Activated T-cell treated with anti-CD3 and anti-CD28 coated beads, Interleukin-2, amount 50 U/mL, for 1 hour (primary cell): ENCODE data around the gene SLC22A12.

Source experiments
- DNase-seq: peaks from one replicate; pipeline ENCODE4 v3.0.0-alpha.2; 2020

The SLC22A12 gene

DNA sequence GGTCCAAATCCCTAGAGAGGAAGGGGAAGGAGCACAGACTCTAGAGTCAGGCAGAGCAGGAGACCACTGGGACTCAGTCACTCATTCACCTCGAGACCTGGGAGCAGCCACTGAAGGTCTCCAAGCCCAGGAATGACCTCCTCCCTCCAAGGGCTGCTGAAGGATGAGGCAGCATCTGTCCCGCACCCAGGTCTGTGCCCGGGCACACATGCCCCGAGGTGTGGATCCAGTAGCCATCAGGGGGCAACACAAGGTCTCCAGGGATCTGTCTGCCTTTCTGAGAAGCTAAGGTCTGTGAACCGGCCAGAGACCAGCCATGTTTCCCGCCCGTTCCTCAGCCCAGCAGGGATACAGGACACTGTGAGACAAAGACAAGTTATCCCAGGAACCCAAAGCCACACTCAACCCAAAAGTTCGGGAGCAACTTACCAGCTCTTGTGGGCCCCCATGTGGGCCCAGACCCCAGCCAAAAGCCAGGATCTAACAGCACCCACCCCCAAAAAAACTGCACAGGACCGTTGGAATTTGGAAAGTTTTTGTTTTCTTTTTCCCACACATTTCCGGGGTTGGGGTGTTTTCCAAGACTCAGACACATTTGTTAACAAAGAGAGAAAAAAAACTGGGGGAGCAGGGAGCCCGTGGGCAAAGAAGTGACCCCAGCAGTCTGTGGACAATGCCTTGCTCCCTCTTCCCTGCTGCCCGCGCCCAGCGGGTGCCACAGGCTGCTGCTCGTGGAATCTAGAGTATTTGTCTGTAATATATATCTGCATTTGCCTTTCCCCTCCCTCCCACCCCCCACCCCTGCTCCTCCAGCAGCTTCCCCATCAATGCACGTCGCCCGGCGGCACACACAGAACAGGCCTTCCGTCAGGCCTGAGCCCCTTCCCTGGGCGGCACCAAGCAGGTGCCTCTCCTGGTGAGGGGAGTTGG is 14.9 kb downstream of the SLC22A12 start:
- DNase-seq = no peak

DNA sequence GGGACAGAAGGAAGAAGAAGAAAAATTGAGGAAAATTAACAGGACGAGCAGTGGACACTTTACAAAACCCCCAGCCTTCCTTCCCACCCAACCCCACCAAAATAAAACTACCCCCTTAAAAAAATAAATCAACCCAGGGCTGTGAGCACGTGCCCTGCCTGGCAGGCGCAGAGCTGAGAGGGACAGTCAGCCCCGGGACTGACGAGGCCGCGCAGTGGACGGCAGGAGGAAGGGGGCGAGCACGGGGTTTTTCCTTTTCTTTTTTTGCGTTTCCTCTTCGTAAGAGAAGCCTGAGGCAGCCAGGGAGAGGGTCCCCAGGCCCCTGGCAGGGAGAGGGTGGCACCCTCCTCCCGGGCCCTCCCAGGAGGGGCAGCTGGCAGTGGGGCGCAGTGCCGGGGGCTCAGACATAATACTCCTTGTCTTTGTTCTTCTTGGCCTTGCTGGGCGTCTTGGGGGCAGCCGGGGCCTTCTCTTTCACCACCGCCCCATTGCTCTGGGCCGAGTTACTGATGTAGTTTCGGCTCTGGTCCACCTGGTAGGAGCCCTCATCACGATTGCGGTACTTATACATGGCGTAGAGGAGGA is 15.9 kb downstream of the SLC22A12 start:
- DNase-seq = no peak

DNA sequence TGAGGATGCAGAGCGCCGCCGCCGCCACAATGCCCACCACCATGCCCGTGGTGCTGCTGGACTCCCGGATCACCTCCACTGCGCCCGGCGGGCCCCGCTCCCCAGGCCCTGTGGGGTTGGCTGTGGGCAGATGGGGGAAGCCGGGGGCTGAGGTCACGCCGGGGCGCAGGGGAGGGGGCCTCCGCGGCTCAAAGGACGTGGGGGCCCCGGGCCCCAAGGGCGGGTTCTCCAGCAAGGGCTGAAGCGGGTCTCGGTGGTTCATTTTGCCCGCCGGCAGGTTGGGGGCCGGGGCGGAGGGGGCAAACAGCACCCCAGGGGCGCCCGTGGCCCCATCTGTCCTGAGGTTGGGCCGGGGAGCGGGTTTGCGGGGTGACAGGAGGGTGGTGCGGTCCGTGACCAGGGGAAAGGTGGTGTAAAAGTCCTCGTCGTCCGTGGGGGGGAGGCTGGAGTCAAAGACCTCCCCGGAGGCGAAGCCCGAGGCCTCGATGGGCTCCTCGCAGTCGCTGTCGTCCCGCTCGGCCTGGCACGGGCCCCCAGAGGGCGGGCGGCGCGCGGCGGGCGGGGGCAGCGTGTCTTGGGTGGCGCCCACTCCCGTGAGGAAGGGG is 16.5 kb downstream of the SLC22A12 start:
- DNase-seq = no peak

DNA sequence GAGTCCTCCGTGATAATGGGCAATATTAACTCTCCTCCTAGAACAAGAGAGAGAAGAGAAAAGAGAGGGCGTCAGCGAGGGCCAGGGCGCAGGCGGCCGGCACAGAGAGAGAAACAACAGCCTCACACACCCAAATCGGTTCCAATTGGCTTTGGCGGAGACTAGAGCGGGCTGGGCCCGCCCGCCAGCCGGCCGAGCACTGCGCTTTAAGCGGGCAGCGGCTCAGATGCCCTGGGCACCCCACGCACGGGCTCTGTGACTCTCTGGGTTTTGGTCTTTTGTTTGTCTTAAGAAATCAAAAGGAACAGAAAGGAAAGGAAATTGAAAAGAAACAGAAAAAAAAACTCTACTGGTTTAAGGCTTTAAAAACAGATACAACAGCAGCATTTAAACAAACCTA is 17.0 kb downstream of the SLC22A12 start:
- no peak for DNase-seq

DNA sequence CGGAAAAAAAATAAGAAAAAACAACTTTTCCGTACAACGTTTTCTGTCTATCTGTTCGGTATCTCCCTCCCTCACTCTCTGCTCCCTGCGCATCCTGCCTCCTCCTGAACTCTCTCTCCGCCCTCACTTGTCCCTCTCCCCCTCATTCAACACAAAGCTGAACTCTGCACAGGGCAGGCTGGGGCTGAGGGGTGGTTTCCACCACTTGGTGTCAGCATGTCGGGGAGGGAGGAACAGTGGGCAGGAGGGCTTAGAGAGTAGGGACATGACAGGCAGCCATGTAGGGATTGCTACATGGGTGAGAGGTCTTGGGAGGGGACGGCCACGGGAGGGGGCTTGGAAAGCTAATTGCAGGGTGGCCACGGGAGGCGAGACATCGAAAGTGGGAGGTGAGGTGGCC is 17.6 kb downstream of the SLC22A12 start:
- DNase-seq = no peak

DNA sequence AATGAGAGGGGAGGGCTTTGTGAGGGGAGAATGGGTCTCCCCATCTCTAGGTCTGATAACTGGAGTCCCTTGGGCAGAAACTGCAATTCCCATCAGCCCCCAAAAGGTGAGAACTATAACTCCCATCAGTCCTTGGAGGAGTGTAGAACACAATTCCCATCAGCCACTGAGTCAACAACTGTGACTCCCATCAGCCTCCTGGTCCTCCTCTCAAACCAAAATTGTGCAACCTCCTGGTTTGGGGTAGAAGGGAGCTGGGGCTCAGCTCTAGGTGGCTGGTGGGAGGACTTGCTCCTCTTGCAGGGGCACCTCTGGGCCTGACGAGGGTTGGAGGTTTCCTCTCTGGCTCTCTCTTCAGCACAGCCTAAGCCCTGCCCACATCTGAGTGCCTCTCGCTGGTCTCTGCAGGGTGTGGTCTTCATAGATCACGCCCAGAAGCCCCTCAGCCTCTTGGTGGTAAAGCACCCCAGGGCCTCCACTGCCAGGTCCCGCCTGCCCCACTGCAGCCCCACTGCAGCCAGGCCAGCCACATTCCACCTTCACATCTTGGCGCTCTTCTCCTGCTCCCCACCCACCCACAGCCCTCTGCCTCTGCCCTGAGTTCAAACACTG is 18.5 kb downstream of the SLC22A12 start:
- DNase-seq = no peak

DNA sequence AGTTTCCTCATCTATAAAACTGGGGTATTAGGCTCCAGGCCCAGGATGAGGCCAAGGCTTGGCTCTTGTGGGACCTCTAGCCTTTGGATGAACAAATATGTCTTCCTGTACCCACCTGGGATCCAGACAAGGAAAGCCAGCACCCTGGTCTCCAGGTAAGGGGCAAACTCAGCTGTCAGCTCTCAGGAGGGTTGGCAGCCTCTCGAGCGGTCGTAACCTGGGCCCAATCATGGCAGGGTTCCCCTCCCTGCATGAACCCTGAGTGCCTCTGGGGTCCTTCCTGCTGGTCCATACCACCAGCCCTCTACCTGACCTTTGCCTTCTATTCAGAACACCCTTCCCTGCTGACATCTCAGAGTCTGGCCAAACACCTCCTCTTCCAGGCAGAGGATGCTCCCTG is 19.6 kb downstream of the SLC22A12 start:
- no peak for DNase-seq

DNA sequence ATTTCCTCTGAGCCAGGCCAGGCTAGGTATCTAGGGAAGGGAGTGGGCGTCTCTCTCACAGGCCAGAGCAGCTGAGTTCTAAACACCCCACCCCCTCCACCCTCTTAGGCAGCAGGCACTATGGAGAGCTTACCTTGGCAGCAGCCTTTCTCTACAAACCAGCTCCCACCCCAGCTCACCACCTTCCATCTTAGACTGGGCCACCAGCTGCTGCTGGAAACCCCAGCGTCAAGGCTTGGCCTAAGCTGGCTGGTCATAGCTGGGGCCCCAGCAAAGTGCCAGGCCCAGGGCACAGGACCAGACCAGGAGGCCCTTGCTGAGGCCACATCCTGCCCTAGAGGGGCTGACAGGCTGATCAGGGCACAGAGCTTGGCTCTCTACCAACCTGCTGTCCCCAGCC is 20.2 kb downstream of the SLC22A12 start:
- no peak for DNase-seq

DNA sequence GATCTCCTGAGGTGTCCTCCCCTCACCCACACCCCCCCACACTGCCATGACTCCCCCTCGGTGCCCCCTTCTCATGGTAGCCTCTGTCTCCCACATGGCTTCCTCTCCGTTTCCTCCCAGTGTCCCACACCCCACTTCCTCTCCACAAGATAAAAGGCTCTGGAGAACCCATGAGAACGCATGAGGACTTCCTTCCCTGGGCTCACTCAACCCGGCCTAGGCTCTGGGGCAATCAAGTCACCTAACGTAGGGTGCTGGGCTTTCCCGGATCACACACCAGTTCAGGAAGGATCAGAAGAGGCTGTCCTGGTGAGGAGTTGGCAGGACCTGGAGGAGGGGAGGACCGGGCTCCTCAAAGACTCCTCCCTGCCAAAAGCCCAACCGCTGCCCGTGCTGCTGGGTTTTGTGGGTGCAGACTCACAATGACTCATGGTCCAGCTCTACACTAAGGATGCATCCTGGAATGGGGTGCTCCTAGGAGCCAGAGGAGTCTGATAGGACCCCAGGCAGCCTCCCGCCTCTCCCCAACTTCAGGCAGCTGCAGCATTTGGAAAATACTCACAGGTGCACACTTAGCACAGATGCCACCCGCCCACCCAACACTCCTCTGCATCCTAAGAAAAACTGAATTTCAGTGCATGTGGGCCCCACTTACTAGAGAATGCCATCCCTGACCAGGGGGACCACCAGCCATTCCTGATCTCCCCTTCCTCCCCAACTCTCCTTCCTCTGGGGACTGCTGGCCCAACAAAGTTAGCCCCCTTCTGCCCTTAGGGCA is 21.0 kb downstream of the SLC22A12 start:
- DNase-seq = no peak

DNA sequence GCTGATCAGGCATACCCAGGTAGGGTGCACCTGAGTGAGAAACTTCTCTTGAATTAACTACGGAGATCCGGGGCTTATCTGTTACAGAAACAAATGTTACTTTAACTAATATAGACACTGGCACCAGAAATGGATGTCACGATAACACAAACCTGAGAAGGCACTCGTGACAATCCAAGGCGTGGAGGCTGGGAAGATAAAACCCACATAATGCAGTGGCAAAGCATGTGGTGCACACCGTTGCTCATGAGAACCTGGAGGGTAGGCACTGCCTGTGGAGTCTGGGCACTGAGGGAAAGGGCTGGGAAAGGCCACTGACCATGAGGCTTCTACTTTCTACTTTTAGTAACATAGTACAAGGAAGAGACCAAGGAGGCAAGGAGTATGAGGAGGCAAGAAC is 22.6 kb downstream of the SLC22A12 start:
- no peak for DNase-seq

DNA sequence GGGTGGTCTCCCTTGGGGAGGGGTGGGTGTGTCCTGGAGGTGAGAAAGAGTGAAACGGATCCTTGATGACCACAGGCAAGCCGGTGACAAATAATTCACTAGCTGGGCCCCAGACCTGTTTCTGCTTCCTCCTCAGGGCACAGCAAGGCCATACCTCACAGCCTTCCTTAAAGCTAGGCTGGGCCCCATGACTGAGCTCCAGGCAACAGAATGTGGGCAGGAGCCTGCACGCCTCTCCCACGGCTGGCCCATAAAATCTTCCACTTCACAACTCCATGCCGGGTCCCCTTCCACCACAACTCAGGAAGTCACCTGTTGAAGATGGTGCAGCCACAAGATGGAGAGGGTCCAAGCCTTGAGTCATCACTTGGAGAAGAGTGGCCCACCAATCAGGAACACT is 23.9 kb downstream of the SLC22A12 start:
- no peak for DNase-seq

DNA sequence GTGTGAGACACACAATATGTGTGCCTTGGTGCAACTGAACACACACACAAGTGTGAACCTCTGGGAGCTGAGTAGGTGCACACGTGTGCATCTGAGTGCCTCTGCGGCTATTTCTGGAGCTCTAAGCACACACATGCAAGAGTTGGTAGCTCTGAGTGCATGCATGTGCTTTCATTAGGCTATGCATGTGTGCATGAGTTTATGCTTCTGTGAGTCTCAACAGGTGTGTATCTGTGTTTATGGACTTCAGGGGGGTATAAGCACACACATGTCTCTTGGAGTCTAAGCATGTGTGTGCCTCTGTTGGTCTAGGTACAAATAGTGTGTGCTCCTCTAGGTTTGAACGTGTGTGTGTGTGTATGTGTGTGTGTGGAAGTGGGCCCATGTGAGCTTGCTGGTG is 25.8 kb downstream of the SLC22A12 start:
- no peak for DNase-seq

DNA sequence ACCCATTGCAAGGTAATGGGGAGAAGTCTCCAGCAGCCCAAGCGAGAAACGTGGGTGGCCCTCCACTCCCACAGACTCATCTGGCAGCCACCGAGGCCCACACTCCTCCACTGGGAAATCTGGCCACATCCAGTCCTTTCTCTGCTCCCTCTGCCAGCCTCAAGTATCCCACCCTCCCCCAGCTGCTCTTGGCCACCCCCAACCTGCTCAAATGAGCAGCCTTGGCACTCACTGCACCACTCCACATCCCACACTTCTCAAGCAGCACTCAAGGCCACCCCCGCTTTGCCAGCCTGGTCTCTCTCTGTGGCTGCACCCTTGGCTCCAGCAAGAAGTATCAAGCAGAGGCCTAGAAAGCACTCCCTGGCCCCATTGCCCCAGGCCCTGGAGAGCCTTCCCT is 28.2 kb downstream of the SLC22A12 start:
- no peak for DNase-seq

DNA sequence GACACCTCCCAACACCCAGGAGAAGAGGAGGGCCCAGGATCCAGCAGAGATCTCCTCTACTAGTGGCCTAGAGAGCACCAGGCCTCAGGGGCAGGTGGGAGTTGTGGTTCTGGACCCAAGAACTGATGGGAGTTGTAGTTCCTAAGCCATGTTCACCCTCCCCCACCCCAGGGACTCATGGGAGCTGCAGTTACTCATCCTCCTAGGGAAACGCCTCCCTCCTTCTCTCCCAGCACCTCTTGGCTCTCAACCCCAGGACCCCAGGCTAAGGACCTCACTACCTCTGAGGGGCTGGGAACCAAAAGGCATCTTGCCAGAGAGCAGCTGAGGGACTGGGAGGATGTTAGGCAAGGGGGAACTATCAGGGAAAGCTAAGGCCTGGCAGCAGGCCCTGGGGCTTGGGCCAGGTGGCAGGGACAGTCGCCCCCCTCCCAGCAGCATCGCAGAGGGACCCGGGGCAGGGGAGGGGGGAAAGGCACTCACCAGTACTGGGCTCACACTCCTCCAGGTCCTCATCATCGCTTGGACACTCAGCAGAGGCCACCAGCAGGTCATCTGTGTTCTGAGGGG is 28.9 kb downstream of the SLC22A12 start:
- no peak for DNase-seq

DNA sequence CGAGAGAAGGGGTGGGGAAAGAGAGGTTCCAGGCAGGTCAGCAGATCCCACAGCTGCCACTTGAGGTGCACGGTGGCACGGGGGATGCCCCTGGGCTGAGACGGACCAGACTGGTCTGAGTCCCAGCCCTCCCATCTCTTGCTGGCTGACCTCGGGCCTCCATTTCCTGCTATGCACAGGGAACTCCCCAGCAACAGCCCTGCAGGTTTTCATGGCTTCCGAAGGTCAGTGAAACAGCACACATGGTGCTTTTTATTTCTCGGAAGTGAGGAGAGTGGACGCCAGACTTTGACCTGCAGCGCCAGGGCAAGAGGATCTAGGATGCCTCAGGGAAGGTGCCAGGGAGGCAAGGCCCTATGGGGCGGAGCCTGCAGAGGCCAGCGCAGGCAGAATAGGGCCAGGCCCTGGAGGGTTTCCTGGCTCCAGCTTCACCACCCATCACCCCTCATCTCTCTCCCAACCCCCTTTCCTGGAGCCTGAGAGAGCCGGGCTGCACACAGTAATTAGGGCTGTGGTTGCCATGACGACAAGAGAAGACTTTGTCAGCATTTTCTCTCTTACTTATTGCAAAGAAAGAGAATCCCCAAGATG is 29.5 kb downstream of the SLC22A12 start:
- DNase-seq = no peak

DNA sequence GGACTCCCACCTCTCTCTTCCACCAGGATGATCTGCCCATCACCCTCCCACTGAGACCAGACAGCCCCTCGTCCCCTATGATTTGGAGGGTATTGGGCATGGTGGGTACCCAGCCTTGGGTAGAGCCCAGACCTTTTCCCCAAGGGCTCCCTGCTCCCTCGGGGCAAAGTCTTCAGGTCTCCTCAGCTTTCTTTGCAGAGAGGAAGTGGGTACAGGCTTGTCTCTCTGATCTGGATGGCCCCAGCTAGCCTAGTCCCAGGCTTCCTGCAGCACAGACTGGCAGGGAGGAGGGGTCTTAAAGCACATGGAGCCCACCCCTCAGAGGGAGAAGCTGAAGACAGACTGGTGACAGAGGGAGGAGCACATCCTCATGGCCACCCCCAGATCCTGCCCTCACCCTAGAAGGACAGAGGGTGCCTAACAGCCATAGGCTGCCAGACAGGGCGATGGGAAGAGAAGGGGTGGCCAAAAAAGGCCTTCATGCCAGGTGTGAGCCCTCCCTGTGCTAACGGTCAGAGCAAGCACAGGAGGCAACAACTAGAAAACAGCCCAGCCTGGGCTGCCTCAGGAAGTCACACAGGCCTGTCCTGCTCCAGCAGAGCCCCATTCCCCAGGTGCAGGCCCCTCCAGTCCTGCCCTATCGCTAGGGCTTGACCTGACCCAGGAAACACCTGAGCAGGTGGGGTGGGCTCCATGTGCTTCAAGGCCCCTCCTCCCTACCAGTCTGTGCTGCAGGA is 30.4 kb downstream of the SLC22A12 start:
- no peak for DNase-seq

DNA sequence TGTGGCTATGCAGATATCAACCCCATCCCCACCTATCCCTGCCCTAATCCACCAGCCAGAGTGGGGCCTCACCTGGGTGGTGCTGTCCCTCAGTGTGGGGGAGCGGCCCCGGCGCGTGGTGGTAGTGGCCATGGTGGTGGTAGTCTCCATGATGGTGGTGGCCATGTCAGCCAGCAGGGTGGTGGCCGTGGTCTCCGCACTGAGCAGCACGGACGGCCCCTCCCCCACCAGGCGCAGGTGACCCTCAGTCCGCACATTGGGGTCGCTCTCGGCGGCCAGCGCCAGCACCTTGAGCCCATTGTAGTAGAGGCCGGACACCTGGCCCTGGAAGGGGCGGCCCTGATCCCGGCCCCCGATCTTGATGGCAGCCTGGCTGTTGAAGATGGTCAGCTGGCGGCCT is 31.7 kb downstream of the SLC22A12 start:
- DNase-seq = no peak

DNA sequence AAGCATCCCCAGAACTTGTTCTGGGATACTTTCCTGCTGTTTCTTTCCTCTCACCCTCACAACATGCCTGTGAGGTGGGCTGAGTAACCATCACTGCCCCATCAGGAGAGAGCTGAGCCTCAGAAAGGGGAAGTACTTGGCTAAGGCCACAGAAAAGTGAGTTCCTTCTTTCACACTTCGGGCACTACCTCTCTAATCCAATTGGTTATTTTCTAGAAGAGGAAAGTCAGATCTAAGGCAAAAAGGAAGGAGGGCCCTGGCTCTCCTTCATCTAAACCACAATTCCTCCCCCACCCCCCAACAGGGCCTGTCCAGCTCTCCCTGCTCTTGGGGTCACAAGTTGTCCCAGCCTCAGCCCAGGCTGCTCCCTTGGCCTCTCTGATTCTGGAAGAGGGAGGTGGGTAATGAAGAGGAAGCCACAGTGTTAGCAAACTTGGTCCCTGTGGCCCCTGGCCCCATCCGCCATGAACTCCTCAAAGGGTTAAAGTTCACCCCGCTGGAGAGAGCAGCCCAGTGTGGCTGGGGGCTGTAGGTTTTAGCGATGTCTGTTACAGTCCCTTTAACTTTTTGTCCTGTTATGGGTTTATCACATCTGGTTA is 34.0 kb downstream of the SLC22A12 start:
- DNase-seq = no peak

DNA sequence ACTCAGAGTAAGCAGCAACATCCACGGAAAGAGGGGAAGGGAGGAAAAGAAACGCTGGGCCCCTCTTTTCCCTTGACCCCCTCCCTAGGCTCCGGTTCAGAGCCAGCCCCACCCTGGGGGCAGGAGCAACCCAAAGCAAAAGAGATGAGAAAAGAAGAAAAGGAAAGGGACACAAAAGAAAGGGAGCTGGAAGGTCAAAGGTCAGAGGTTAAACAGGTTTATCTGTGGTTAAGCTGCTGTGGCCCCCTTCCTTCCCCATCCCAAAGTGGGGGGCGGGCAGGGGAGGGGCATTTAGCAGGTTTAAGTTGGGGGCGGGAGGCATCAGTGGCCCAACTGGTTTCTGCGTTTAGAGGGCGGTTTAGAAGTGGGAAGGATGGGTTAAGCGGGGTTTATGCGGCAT is 35.6 kb downstream of the SLC22A12 start:
- DNase-seq = no peak

DNA sequence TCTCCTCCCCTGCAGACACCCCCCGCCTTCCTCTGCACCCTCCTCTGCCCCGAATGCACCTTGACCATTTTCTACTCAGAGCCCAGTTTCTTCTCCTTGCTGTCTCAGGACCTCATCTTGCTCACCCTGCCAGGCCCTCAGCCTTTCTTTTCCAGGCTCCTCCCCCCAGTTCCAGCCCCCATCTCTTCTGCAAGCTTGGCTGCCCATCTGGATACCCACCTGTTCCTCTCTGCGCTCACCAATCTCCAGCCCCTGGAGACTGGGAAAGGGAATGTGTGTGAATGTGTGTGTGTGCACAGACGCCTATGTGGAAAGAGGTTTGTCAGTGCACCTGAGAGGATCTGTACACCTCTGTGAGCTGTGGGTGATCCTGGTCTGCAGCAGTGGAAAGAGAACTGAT is 36.4 kb downstream of the SLC22A12 start:
- DNase-seq = no peak

DNA sequence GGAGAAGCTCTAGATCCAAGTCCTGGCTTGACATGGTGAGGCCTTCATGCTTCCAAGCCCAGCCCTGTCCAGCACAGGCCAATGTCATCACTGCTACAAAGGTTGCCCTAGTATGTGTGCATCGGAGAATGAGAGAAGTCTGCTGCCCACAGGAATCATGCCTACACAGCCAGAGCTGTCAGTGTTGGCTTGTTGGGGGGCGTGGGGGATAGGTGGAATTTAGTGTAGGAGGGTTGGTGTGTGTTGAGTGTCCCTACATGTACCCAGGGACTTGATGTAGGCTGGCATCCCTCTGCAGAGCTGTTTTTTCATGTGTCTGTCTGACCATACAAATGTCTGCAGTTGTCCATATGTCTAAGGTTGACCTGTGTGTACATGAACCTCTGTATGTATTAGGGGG is 37.6 kb downstream of the SLC22A12 start:
- no peak for DNase-seq
